Esophagus (tissue), 2 donors: Measurements from ENCODE around the gene WDR18. TPM values are rescaled to one million over a fixed set of nuclear protein-coding genes. Genes with fewer than 3 reads are reported as not detected.

Source experiments
- H3K27ac ChIP-seq, 2 donors: one replicate each; pipeline ENCODE4 v1.5.1; 2013; ENCODE audit warnings: low read depth in 2 of 2, mild to moderate bottlenecking in 2 of 2, inconsistent platforms in 1 of 2, low read length in 1 of 2, moderate library complexity in 1 of 2
- H3K27me3 ChIP-seq, 2 donors: one replicate each; pipeline ENCODE4 v1.6.1; 2013; ENCODE audit warnings: low read length in 2 of 2, control low read depth in 1 of 2, mild to moderate bottlenecking in 1 of 2; ENCODE audit not compliant: insufficient read depth in 2 of 2, control insufficient read depth in 1 of 2
- H3K36me3 ChIP-seq, 2 donors: one replicate each; pipeline ENCODE4 v1.6.1; 2013; ENCODE audit warnings: low read length in 1 of 2; ENCODE audit not compliant: control insufficient read depth in 2 of 2, insufficient read depth in 2 of 2
- H3K4me1 ChIP-seq, 2 donors: one replicate each; pipeline ENCODE4 v1.6.1; 2013; ENCODE audit warnings: low read length in 1 of 2; ENCODE audit not compliant: control insufficient read depth in 2 of 2, insufficient read depth in 2 of 2
- H3K4me3 ChIP-seq, 2 donors: one replicate each; pipeline ENCODE4 v1.5.1; 2013; ENCODE audit warnings: low read length in 2 of 2, mild to moderate bottlenecking in 2 of 2, low read depth in 1 of 2, moderate library complexity in 1 of 2
- H3K9me3 ChIP-seq, 2 donors: one replicate each; pipeline ENCODE4 v1.6.1; 2013; ENCODE audit warnings: mild to moderate bottlenecking in 2 of 2, low read depth in 1 of 2, low read length in 1 of 2, moderate library complexity in 1 of 2; ENCODE audit not compliant: control insufficient read depth in 2 of 2, insufficient read depth in 1 of 2
- WGBS, 2 donors: extraction: QIAGEN DNeasy Blood & Tissue Kit; methylation state at CpG; one replicate each; pipeline ENCODE4 v1.1.7; 2013; 5-methylcytosine and 5-hydroxymethylcytosine counted together
- polyA plus RNA-seq, 2 donors: library from polyadenylated mRNA; stranded (reverse); fragments of 200-250 nt; gene quantifications; one replicate each; pipeline ENCODE4 v1.2.3, GENCODE V29; 2013
- donor health status: healthy with polysubstance abuse.
- donor health status: Bipolar disorder and iron deficiency.

The WDR18 gene
- polyA plus RNA-seq, 2 donors, result 36.2 to 44.8 TPM

- Histone ChIP-seq H3K36me3 (peaks cover 0 to 7% of the 10 kb centered on the region in 2 donors), H3K4me3 (no peak overlapping the region), H3K4me1 (no peaks in the 10 kb centered on the region), H3K27ac (no peak overlapping the region), H3K9me3 (no peaks in the 10 kb centered on the region), H3K27me3 (peaks cover 0 to 14% of the 10 kb centered on the region in 2 donors)
- WGBS, 2 donors, result 65 to 66% methylated on average over 32 of the region's 32 CpGs
These were observed 20.2 kb downstream of the WDR18 start for GRCh38 chr19:1004204-1004802.

- no peaks in the 10 kb centered on the region for H3K9me3 ChIP-seq
- no peak overlapping the region for H3K27ac ChIP-seq
- H3K4me1 ChIP-seq, result peaks cover 0 to 2% of the 10 kb centered on the region in 2 donors
- peaks cover 0 to 14% of the 10 kb centered on the region in 2 donors for H3K36me3 ChIP-seq
- H3K27me3 ChIP-seq, result peaks cover 0 to 10% of the 10 kb centered on the region in 2 donors
- H3K4me3 ChIP-seq, result no peak overlapping the region
- 87% methylated on average over 70 of the region's 70 CpGs for WGBS, 2 donors
These were observed 20.9 kb downstream of the WDR18 start for GRCh38 chr19:1004803-1005664.

GRCh38 chr19:1006711-1007398, 22.7 kb downstream of the WDR18 start:
- no peaks in the 10 kb centered on the region for H3K27me3 ChIP-seq
- peaks cover 0 to 2% of the 10 kb centered on the region in 2 donors for H3K4me1 ChIP-seq
- 68 to 72% methylated on average over 27 of the region's 27 CpGs for WGBS, 2 donors
- no peak overlapping the region for H3K4me3 ChIP-seq
- no peaks in the 10 kb centered on the region for H3K9me3 ChIP-seq
- no peak overlapping the region for H3K27ac ChIP-seq
- peaks cover 4 to 29% of the 10 kb centered on the region in 2 donors for H3K36me3 ChIP-seq

- WGBS, 2 donors, result 88 to 90% methylated on average over 68 to 73 of the region's 73 CpGs
These were observed 23.5 kb downstream of the WDR18 start for GRCh38 chr19:1007399-1008251.

GRCh38 chr19:1008268-1009040, 24.3 kb downstream of the WDR18 start:
- peaks cover 0 to 2% of the 10 kb centered on the region in 2 donors for H3K4me1 ChIP-seq
- no peaks in the 10 kb centered on the region for H3K27me3 ChIP-seq
- peaks cover 4 to 44% of the 10 kb centered on the region in 2 donors for H3K36me3 ChIP-seq
- 92 to 93% methylated on average over 45 of the region's 45 CpGs for WGBS, 2 donors
- H3K9me3 ChIP-seq, result no peaks in the 10 kb centered on the region
- H3K27ac ChIP-seq, result peak overlapping the region in 1 of 2 donors; percentile 9
- H3K4me3 ChIP-seq, result no peak overlapping the region

More at GRCh38 chr19:1007399-1008251, 23.5 kb downstream of the WDR18 start:
- Histone ChIP-seq H3K36me3 (peaks cover 4 to 37% of the 10 kb centered on the region in 2 donors), H3K4me3 (no peak overlapping the region), H3K27ac (no peak overlapping the region), H3K4me1 (peaks cover 0 to 2% of the 10 kb centered on the region in 2 donors), H3K9me3 (no peaks in the 10 kb centered on the region), H3K27me3 (no peaks in the 10 kb centered on the region)

GRCh38 chr19:1009041-1009980, 25.2 kb downstream of the WDR18 start:
- 78 to 85% methylated on average over 82 to 92 of the region's 92 CpGs for WGBS, 2 donors
- H3K27me3 ChIP-seq, result no peaks in the 10 kb centered on the region
- H3K9me3 ChIP-seq, result no peaks in the 10 kb centered on the region
- H3K36me3 ChIP-seq, result peaks cover 4 to 51% of the 10 kb centered on the region in 2 donors
- H3K4me3 ChIP-seq, result no peak overlapping the region
- H3K4me1 ChIP-seq, result peaks cover 0 to 2% of the 10 kb centered on the region in 2 donors
- peak overlapping the region; percentile 9 to 48 for H3K27ac ChIP-seq

- Histone ChIP-seq H3K9me3 (no peaks in the 10 kb centered on the region), H3K4me3 (no peak overlapping the region), H3K36me3 (peaks cover 4 to 53% of the 10 kb centered on the region in 2 donors)
These were observed 25.9 kb downstream of the WDR18 start for GRCh38 chr19:1009981-1010538.

More at GRCh38 chr19:1009981-1010538, 25.9 kb downstream of the WDR18 start:
- 84 to 85% methylated on average over 24 to 29 of the region's 29 CpGs for WGBS, 2 donors
- peaks cover 2% of the 10 kb centered on the region in 2 donors for H3K4me1 ChIP-seq
- H3K27me3 ChIP-seq, result no peaks in the 10 kb centered on the region
- no peak overlapping the region for H3K27ac ChIP-seq
